ENCODE data around the gene CRYZL1. TPM values are rescaled to one million over a fixed set of nuclear protein-coding genes. Genes with fewer than 3 reads are reported as not detected.
"Not testable (repeated sequence)": the region's sequence is repeated elsewhere in the genome, so short reads cannot be mapped to it uniquely, and the experiment has no call there.

CRYZL1 gene
- total and polyA plus RNA-seq, 7 donors = 12.8 to 37.7 (median 16.1) TPM

DNA sequence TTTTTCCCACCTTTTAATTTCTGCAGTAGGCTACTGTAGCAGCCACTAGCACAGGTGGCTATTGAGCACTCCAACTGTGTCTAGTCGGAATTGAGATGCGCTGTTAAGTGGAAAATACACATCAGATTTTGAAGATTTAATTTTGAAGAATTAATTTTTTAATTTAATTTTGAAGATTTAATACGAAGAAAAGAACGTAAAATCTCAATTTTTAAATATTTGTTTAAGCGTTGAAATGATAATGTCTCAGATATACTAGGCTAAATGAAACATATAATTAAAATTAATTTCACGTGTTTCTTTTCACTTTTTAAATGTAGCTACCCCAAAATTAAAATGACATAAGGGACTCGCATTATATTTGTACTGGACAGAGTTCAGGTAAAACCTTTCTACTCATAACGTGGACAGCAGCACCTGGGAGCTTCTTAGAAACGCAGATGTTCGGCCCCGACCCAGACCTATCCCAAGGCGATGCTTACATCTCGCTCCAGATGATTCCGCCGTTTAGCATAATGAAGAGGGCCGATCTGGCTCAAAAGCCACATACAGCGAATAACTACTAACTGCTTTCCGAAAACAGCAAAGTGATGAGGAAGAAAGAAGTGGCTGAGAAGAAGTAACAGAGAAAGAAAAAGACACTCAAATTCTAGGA is 717 bp downstream of the CRYZL1 start:
- ATAC-seq = no peak
- TF ChIP-seq, protein P1, sequence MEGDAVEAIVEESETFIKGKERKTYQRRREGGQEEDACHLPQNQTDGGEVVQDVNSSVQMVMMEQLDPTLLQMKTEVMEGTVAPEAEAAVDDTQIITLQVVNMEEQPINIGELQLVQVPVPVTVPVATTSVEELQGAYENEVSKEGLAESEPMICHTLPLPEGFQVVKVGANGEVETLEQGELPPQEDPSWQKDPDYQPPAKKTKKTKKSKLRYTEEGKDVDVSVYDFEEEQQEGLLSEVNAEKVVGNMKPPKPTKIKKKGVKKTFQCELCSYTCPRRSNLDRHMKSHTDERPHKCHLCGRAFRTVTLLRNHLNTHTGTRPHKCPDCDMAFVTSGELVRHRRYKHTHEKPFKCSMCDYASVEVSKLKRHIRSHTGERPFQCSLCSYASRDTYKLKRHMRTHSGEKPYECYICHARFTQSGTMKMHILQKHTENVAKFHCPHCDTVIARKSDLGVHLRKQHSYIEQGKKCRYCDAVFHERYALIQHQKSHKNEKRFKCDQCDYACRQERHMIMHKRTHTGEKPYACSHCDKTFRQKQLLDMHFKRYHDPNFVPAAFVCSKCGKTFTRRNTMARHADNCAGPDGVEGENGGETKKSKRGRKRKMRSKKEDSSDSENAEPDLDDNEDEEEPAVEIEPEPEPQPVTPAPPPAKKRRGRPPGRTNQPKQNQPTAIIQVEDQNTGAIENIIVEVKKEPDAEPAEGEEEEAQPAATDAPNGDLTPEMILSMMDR (IDR thresholded peaks at IDR 0.05) = no peak
- H3K4me1 ChIP-seq = peaks cover 23% of the 10 kb centered on the region

DNA sequence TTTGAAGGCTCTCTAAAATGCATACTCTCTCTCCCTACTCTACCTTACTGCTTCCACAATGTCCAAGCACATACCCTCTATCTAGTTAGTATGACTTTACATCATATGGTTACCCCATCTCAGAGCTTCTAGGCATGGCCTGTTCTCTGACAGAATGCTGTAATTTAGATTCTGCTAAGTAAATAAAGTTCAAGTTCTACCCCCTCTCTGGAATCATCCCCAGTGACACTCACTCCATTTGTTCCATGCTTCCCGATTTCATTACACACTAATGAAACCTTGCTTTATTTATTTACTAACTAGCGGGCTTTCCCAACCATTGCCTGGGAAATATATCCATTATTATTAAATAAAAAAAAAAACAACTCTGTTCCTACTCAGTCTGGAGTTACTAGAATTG is 7.3 kb downstream of the CRYZL1 start:
- WGBS, 3 donors = 89 to 92% (median 92%) methylated on average over 2 of the region's 2 CpGs
- Histone ChIP-seq H3K9me3 (no peaks in the 10 kb centered on the region), H3K4me3 (no peak overlapping the region), H3K36me3 (ENCODE audit: insufficient read depth in 1 of 2, low read depth in 1 of 2) (peaks cover 0 to 38% of the 10 kb centered on the region in 2 donors), H3K27me3 (ENCODE audit: insufficient read depth in 3 of 3, low read length in 2 of 3) (no peaks in the 10 kb centered on the region), H3K27ac (no peak overlapping the region), H3K4me1 (no peaks in the 10 kb centered on the region)
- TF ChIP-seq, protein P1 (IDR thresholded peaks at IDR 0.05) = no peak
- intact Hi-C loops (cut with DNase I) = loop anchor here in 1 of 2 donors (5.0 kb wide), 1 partner anchor 1513 kb away; no protein-coding TSS in a partner anchor
- ATAC-seq (no peak), DNase-seq (no peak)

More for the DNA sequence above, 717 bp downstream of the CRYZL1 start:
- WGBS, 3 donors = 27 to 28% (median 27%) methylated on average over 18 of the region's 18 CpGs
- DNase-seq = no peak
- H3K36me3 ChIP-seq (ENCODE audit: insufficient read depth in 1 of 2, low read depth in 1 of 2) = peaks cover 0 to 4% of the 10 kb centered on the region in 2 donors
- H3K27ac ChIP-seq = peak overlapping the region; percentile 79
- intact Hi-C loops (cut with DNase I) = loop anchor here (5.0 to 10.0 kb wide), 4 partner anchors 114 to 264 kb away; no protein-coding TSS in a partner anchor
- no peaks in the 10 kb centered on the region for H3K9me3 ChIP-seq
- H3K4me3 ChIP-seq = peak overlapping the region; percentile 87
- H3K27me3 ChIP-seq (ENCODE audit: insufficient read depth in 3 of 3, low read length in 2 of 3) = no peaks in the 10 kb centered on the region

DNA sequence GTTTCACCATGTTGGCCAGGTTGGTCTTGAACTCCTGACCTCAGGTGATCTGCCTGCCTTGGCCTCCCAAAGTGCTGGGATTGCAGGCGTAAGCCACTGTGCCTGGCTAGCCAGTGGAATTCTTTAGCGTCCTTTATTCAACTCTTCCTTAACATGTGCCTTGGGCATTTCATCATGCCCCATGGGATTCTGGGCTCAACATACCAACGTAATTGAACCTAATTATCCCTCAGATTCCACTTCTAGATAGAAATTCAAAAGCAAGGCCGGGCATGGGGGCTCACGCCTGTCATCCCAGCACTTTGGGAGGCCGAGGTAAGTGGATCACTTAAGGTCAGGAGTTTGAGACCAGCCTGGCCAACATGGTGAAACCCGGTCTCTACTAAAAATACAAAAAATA is 15.4 kb downstream of the CRYZL1 start:
- peaks cover 0 to 59% of the 10 kb centered on the region in 2 donors for H3K36me3 ChIP-seq (ENCODE audit: insufficient read depth in 1 of 2, low read depth in 1 of 2)
- H3K4me3 ChIP-seq; H3K27ac ChIP-seq; intact Hi-C loops (cut with DNase I); H3K9me3 ChIP-seq; DNase-seq; H3K4me1 ChIP-seq; H3K27me3 ChIP-seq (ENCODE audit: insufficient read depth in 3 of 3, low read length in 2 of 3); ATAC-seq: not testable (repeated sequence)
- WGBS, 3 donors = 88 to 94% (median 91%) methylated on average over 7 of the region's 7 CpGs

DNA sequence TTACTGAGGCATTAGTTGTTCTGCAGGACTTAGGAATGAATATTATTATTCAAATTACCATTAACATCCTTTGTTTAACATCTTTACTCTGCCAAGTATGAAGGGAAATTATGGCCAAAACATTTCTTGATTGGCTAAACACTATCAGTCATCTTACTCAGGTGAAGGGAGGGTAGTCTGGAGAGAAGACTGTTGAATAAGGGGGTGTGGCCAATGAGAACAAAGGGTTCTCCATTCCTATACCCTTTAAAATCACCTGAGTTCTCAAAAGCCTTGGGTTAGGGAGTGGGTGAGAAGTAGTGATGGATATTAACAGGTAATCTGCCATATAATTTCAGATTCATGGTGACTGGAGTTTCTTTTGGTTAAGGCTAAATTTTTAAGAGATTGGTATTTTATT is 19.3 kb downstream of the CRYZL1 start:
- TF ChIP-seq, protein P1 (IDR thresholded peaks at IDR 0.05) = no peak
- no peaks in the 10 kb centered on the region for H3K27me3 ChIP-seq (ENCODE audit: insufficient read depth in 3 of 3, low read length in 2 of 3)
- H3K9me3 ChIP-seq = no peaks in the 10 kb centered on the region
- H3K36me3 ChIP-seq (ENCODE audit: insufficient read depth in 1 of 2, low read depth in 1 of 2) = peaks cover 0 to 60% of the 10 kb centered on the region in 2 donors
- intact Hi-C loops (cut with DNase I) = no loop called here
- H3K4me1 ChIP-seq = no peaks in the 10 kb centered on the region
- H3K27ac ChIP-seq = no peak overlapping the region
- H3K4me3 ChIP-seq = no peak overlapping the region
- no peak for ATAC-seq
- no peak for DNase-seq

DNA sequence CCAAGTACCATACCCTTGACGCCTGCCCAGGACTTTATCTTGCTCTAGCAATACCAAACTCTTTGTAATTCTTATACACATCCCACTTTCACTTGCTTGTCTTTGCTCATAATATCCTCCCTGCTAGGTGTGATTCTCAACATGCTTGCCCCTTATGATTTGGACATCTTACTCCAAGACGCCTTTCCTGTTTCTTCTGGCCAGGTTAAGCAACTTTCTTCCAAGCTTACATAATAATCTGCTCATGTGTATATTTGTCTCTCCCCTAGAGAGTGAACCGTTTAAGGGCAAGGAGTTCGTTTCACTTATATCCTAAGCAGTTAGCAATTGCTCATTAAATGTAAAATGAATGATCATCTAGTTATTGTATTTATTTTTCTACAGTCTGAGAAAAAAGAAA is 21.8 kb downstream of the CRYZL1 start:
- ATAC-seq (no peak), DNase-seq (no peak)
- Histone ChIP-seq H3K4me1 (no peaks in the 10 kb centered on the region), H3K27me3 (ENCODE audit: insufficient read depth in 3 of 3, low read length in 2 of 3) (no peaks in the 10 kb centered on the region), H3K4me3 (no peak overlapping the region), H3K27ac (no peak overlapping the region), H3K9me3 (no peaks in the 10 kb centered on the region), H3K36me3 (ENCODE audit: insufficient read depth in 1 of 2, low read depth in 1 of 2) (peaks cover 0 to 80% of the 10 kb centered on the region in 2 donors)
- TF ChIP-seq, protein P1 (IDR thresholded peaks at IDR 0.05) = no peak
- intact Hi-C loops (cut with DNase I) = no loop called here
- 92 to 99% (median 93%) methylated on average over 4 of the region's 4 CpGs for WGBS, 3 donors

All from psoas muscle (tissue), 8 donors.